CD4-positive, alpha-beta memory T cell (primary cell): ENCODE measurements around the gene UGT2B15. TPM values are rescaled to one million over a fixed set of nuclear protein-coding genes. Genes with fewer than 3 reads are reported as not detected.
"Not testable (repeated sequence)": the region's sequence is repeated elsewhere in the genome, so short reads cannot be mapped to it uniquely, and the experiment has no call there.

Experiments
- CTCF ChIA-PET: fragments of 350-600 bp; sonication (Branson Sonifier 250); formaldehyde crosslinking; loops from one replicate; lab custom pipeline; 2021; ENCODE audit warnings: inconsistent platforms; ENCODE audit not compliant: partially characterized antibody; lab: Charles Lee
- POLR2A ChIA-PET: fragments of 350-600 bp; sonication (Branson Sonifier 250); formaldehyde crosslinking; loops from one replicate; lab custom pipeline; 2021; ENCODE audit not compliant: partially characterized antibody; lab: Charles Lee
- DNase-seq, 5 donors: peaks; one replicate each; pipeline versions ENCODE4 v3.0.0 to v3.0.0-alpha.2; 2020 to 2022; ENCODE audit warnings: mixed read lengths in 1 of 5
- H3K27ac ChIP-seq: one replicate; pipeline ENCODE4 v1.7.0; 2013; ENCODE audit warnings: low read depth, low read length
- H3K27me3 ChIP-seq: 2 replicates; pipeline ENCODE4 v1.7.0; 2013; ENCODE audit warnings: mild to moderate bottlenecking, low read length, moderate library complexity; ENCODE audit not compliant: insufficient read depth
- H3K36me3 ChIP-seq: 2 replicates; pipeline ENCODE4 v1.7.0; 2013; ENCODE audit warnings: mild to moderate bottlenecking, low read length, moderate library complexity; ENCODE audit not compliant: insufficient read depth
- H3K4me1 ChIP-seq: 2 replicates; pipeline ENCODE4 v1.7.0; 2013; ENCODE audit warnings: mild to moderate bottlenecking, low read length, moderate library complexity; ENCODE audit not compliant: insufficient read depth
- H3K4me3 ChIP-seq, 2 donors: one replicate each; pipeline ENCODE4 v1.7.0; 2013; ENCODE audit warnings: low read length in 2 of 2, mild to moderate bottlenecking in 1 of 2
- H3K9me3 ChIP-seq, 2 donors: one replicate each; pipeline ENCODE4 v1.7.0; 2013; ENCODE audit warnings: low read length in 2 of 2, control low read depth in 1 of 2; ENCODE audit not compliant: control insufficient read depth in 1 of 2
- H3K27ac Mint-ChIP-seq, 7 donors: one replicate each; pipeline ENCODE4 v1.8.0; 2020 to 2021; ENCODE audit warnings: mixed read lengths in 7 of 7, mild to moderate bottlenecking in 6 of 7, inconsistent platforms in 3 of 7, moderate library complexity in 3 of 7
- H3K27me3 Mint-ChIP-seq, 2 donors: one replicate each; pipeline ENCODE4 v1.8.0; 2020 to 2021; ENCODE audit warnings: mixed read lengths in 2 of 2
- H3K36me3 Mint-ChIP-seq, 2 donors: one replicate each; pipeline ENCODE4 v1.8.0; 2020 to 2021; ENCODE audit warnings: mixed read lengths in 2 of 2, inconsistent platforms in 1 of 2, mild to moderate bottlenecking in 1 of 2
- H3K4me1 Mint-ChIP-seq, 4 donors: one replicate each; pipeline ENCODE4 v1.8.0; 2020 to 2021; ENCODE audit warnings: mixed read lengths in 4 of 4, mild to moderate bottlenecking in 1 of 4
- H3K4me3 Mint-ChIP-seq, 8 donors: one replicate each; pipeline ENCODE4 v1.8.0; 2020 to 2021; ENCODE audit warnings: mixed read lengths in 8 of 8, mild to moderate bottlenecking in 7 of 8, moderate library complexity in 6 of 8, inconsistent platforms in 3 of 8
- H3K9me3 Mint-ChIP-seq, 8 donors: one replicate each; pipeline ENCODE4 v1.8.0; 2020 to 2021; ENCODE audit warnings: mixed read lengths in 8 of 8, mild to moderate bottlenecking in 5 of 8, inconsistent platforms in 3 of 8, moderate library complexity in 1 of 8
- intact Hi-C: fragments of 100-400 bp; cut with micrococcal nuclease; formaldehyde crosslinking; loops from one replicate; pipeline ENCODE4 v1.15.1; 2023
- polyA plus RNA-seq, 2 donors: library from polyadenylated mRNA; unstranded; fragments of 300-500 nt; fragmentation: Illumina TruSeq; gene quantifications; one replicate each; pipeline ENCODE4 v1.2.3, GENCODE V29; 2021
- total RNA-seq, 2 experiments: library from RNA; stranded (reverse); gene quantifications; one replicate each; pipeline ENCODE4 v1.2.3, GENCODE V29; 2021

UGT2B15 gene
- total and polyA plus RNA-seq, 4 experiments from 2014 or later = not detected

GRCh38 chr4:68703168-68703567 lies 32.7 kb upstream of the UGT2B15 start:
- H3K27ac ChIP-seq, H3K36me3 ChIP-seq, H3K9me3 ChIP-seq, H3K36me3 Mint-ChIP-seq, intact Hi-C loops, H3K4me3 Mint-ChIP-seq, POLR2A ChIA-PET, H3K27me3 ChIP-seq, CTCF ChIA-PET, H3K4me3 ChIP-seq, H3K4me1 Mint-ChIP-seq, DNase-seq, H3K9me3 Mint-ChIP-seq, H3K27me3 Mint-ChIP-seq, H3K27ac Mint-ChIP-seq, H3K4me1 ChIP-seq: not testable (repeated sequence)

- no peaks in the 10 kb centered on the region for H3K4me1 Mint-ChIP-seq
- peaks cover 0 to 5% (median 0%) of the 10 kb centered on the region in 8 donors for H3K9me3 Mint-ChIP-seq
- H3K4me1 ChIP-seq = no peaks in the 10 kb centered on the region
- H3K9me3 ChIP-seq = no peaks in the 10 kb centered on the region
- H3K27me3 ChIP-seq = no peaks in the 10 kb centered on the region
- no peak overlapping the region for H3K27ac Mint-ChIP-seq
- H3K4me3 ChIP-seq = no peak overlapping the region
- H3K27ac ChIP-seq = no peak overlapping the region
- POLR2A ChIA-PET = no interaction called here
- no peaks in the 10 kb centered on the region for H3K27me3 Mint-ChIP-seq
- intact Hi-C loops = no loop called here
- H3K36me3 Mint-ChIP-seq = no peaks in the 10 kb centered on the region
- no peaks in the 10 kb centered on the region for H3K36me3 ChIP-seq
- H3K4me3 Mint-ChIP-seq = no peak overlapping the region
- CTCF ChIA-PET = no interaction called here
- no peak for DNase-seq
Measured at GRCh38 chr4:68700152-68700551, 29.7 kb upstream of the UGT2B15 start.

GRCh38 chr4:68693325-68694075 lies 23.0 kb upstream of the UGT2B15 start:
- H3K4me1 Mint-ChIP-seq = no peaks in the 10 kb centered on the region
- POLR2A ChIA-PET = no interaction called here
- H3K4me3 Mint-ChIP-seq = no peak overlapping the region
- no peaks in the 10 kb centered on the region for H3K36me3 ChIP-seq
- peaks cover 0 to 14% (median 3%) of the 10 kb centered on the region in 8 donors for H3K9me3 Mint-ChIP-seq
- intact Hi-C loops = no loop called here
- no peaks in the 10 kb centered on the region for H3K9me3 ChIP-seq
- peaks cover 0 to 2% of the 10 kb centered on the region in 2 donors for H3K27me3 Mint-ChIP-seq
- H3K27ac ChIP-seq = no peak overlapping the region
- no peak overlapping the region for H3K4me3 ChIP-seq
- H3K36me3 Mint-ChIP-seq = no peaks in the 10 kb centered on the region
- no peaks in the 10 kb centered on the region for H3K27me3 ChIP-seq
- no peak for DNase-seq
- H3K27ac Mint-ChIP-seq = no peak overlapping the region
- CTCF ChIA-PET = no interaction called here
- H3K4me1 ChIP-seq = no peaks in the 10 kb centered on the region

- H3K9me3 ChIP-seq = no peaks in the 10 kb centered on the region
- intact Hi-C loops = no loop called here
- CTCF ChIA-PET = no interaction called here
- Mint-ChIP-seq H3K4me1 (no peaks in the 10 kb centered on the region), H3K36me3 (no peaks in the 10 kb centered on the region), H3K9me3 (peaks cover 0 to 14% (median 5%) of the 10 kb centered on the region in 8 donors), H3K27me3 (peaks cover 0 to 2% of the 10 kb centered on the region in 2 donors), H3K27ac (no peak overlapping the region), H3K4me3 (no peak overlapping the region)
- no peak for DNase-seq
- H3K27me3 ChIP-seq = no peaks in the 10 kb centered on the region
- no peak overlapping the region for H3K4me3 ChIP-seq
- no peaks in the 10 kb centered on the region for H3K36me3 ChIP-seq
- POLR2A ChIA-PET = no interaction called here
- H3K27ac ChIP-seq = no peak overlapping the region
- H3K4me1 ChIP-seq = no peaks in the 10 kb centered on the region
Measured at GRCh38 chr4:68691186-68691585, 20.7 kb upstream of the UGT2B15 start.

- Histone ChIP-seq H3K27me3 (no peaks in the 10 kb centered on the region), H3K36me3 (no peaks in the 10 kb centered on the region), H3K27ac (no peak overlapping the region), H3K9me3 (no peaks in the 10 kb centered on the region), H3K4me1 (no peaks in the 10 kb centered on the region), H3K4me3 (no peak overlapping the region)
- no peak for DNase-seq
- CTCF ChIA-PET = no interaction called here
- H3K27me3 Mint-ChIP-seq = no peaks in the 10 kb centered on the region
- peaks cover 0 to 11% (median 5%) of the 10 kb centered on the region in 8 donors for H3K9me3 Mint-ChIP-seq
- H3K4me3 Mint-ChIP-seq = no peak overlapping the region
- H3K27ac Mint-ChIP-seq = no peak overlapping the region
- POLR2A ChIA-PET = no interaction called here
- intact Hi-C loops = no loop called here
- no peaks in the 10 kb centered on the region for H3K36me3 Mint-ChIP-seq
- H3K4me1 Mint-ChIP-seq = no peaks in the 10 kb centered on the region
Measured at GRCh38 chr4:68683034-68683433, 12.6 kb upstream of the UGT2B15 start.

- H3K4me1 Mint-ChIP-seq, H3K36me3 ChIP-seq, H3K36me3 Mint-ChIP-seq, intact Hi-C loops, H3K4me3 Mint-ChIP-seq, CTCF ChIA-PET, POLR2A ChIA-PET, H3K27ac ChIP-seq, H3K4me3 ChIP-seq, H3K27me3 Mint-ChIP-seq, H3K27ac Mint-ChIP-seq, H3K27me3 ChIP-seq, DNase-seq, H3K4me1 ChIP-seq, H3K9me3 ChIP-seq: not testable (repeated sequence)
- peaks cover 0 to 11% (median 4%) of the 10 kb centered on the region in 8 donors for H3K9me3 Mint-ChIP-seq
Measured at GRCh38 chr4:68681298-68681697, 10.8 kb upstream of the UGT2B15 start.

- Mint-ChIP-seq H3K27me3 (peaks cover 0 to 1% of the 10 kb centered on the region in 2 donors), H3K4me1 (peaks cover 0 to 3% (median 0%) of the 10 kb centered on the region in 4 donors), H3K36me3 (no peaks in the 10 kb centered on the region), H3K4me3 (no peak overlapping the region), H3K9me3 (peaks cover 0 to 3% (median 0%) of the 10 kb centered on the region in 8 donors), H3K27ac (no peak overlapping the region)
- Histone ChIP-seq H3K4me3 (no peak overlapping the region), H3K4me1 (no peaks in the 10 kb centered on the region), H3K27ac (no peak overlapping the region), H3K9me3 (no peaks in the 10 kb centered on the region), H3K36me3 (no peaks in the 10 kb centered on the region), H3K27me3 (no peaks in the 10 kb centered on the region)
- ChIA-PET CTCF (no interaction called here), POLR2A (no interaction called here)
- intact Hi-C loops = no loop called here
- no peak for DNase-seq
Measured at GRCh38 chr4:68673143-68673542, 2.7 kb upstream of the UGT2B15 start.
